IPS-18a (cell line): ENCODE measurements around the gene RPL10A.
"Not testable (repeated sequence)": the region's sequence is repeated elsewhere in the genome, so short reads cannot be mapped to it uniquely, and the experiment has no call there.

Experiments
- H3K27ac ChIP-seq: one replicate; pipeline ENCODE4 v1.5.1; 2013; ENCODE audit warnings: low read length
- H3K27me3 ChIP-seq: one replicate; pipeline ENCODE4 v1.6.1; 2013; ENCODE audit warnings: mild to moderate bottlenecking, low read length; ENCODE audit not compliant: control insufficient read depth, insufficient read depth
- H3K36me3 ChIP-seq: one replicate; pipeline ENCODE4 v1.6.1; 2013; ENCODE audit warnings: low read depth, low read length; ENCODE audit not compliant: control insufficient read depth
- H3K4me1 ChIP-seq: one replicate; pipeline ENCODE4 v1.6.1; 2013; ENCODE audit warnings: low read depth, low read length; ENCODE audit not compliant: control insufficient read depth
- H3K4me3 ChIP-seq: one replicate; pipeline ENCODE4 v1.5.1; 2013; ENCODE audit warnings: low read length
- H3K9ac ChIP-seq: one replicate; pipeline ENCODE4 v1.6.1; 2013; ENCODE audit warnings: mild to moderate bottlenecking, low read length, moderate library complexity
- H3K9me3 ChIP-seq: one replicate; pipeline ENCODE4 v1.6.1; 2013; ENCODE audit warnings: low read depth, low read length; ENCODE audit not compliant: control insufficient read depth

The RPL10A gene

DNA sequence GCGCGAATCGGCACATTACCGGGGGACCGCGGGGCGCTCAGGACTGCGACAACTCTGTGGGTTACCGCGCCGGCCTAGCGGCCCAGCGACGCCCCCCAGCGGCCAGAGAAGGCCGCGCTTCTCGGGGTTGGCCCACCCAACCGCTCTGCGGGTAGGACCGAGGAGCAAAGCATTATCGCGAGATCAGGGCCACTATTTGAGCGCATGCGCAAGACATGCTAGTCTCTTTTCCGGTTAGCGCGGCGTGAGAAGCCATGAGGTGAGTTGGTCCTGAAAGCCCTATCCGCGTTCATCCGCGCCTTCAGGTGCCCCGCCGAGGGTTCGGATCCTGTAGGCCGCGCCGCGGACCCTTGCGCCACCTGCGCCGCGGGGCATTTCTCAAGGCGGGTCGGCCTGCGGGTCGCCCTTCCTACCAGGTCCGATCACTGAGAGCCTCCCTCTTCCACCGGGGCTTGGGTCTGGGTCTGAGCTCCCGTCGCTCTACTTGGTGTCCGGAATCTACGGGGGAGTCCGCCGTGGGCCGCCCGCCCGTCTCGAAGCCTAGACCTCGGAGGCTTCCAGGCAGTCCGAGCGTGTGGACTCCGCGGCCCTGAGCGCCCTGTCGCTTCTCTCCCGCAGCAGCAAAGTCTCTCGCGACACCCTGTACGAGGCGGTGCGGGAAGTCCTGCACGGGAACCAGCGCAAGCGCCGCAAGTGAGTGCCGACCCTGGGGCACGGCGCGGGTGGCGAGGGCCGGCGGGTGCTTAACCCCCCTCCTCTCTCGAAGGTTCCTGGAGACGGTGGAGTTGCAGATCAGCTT is at the start of gene RPL10A:
Gene RPL10A (plus strand): TSS at position 221 of the 799 bp plus-strand sequence. CDS start 34 bp downstream, at position 255.
- peaks cover 17% of the 10 kb centered on the region for H3K4me1 ChIP-seq
- H3K4me3 ChIP-seq = peak within 1 kb of the TSS; percentile 96
- H3K27me3 ChIP-seq = peaks cover 7% of the 10 kb centered on the region
- peaks cover 43% of the 10 kb centered on the region for H3K36me3 ChIP-seq
- peak within 1 kb of the TSS; percentile 99 for H3K9ac ChIP-seq
- H3K27ac ChIP-seq = peak within 1 kb of the TSS; percentile 93
- no peaks in the 10 kb centered on the region for H3K9me3 ChIP-seq

DNA sequence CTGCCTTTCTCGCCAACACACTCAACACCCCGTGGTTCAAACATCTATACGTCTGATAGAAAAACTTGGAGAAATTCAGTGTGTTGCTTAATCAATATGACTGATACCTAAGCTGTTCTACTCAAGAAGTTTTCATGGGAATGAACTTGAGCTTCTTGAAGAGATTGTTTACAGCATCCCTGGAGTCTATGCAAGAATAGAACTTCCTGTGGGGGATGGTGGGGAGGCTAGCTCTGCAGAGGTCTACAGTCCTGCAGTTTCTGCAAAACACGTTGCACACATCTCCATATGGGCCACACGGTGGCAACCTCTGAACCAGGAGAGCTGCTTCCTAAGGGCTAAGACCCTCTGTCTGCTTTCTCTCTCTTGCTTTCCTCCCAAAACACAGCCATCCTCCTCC is 48.8 kb upstream of the RPL10A start:
- H3K4me1 ChIP-seq = peaks cover 6% of the 10 kb centered on the region
- no peaks in the 10 kb centered on the region for H3K36me3 ChIP-seq
- no peak overlapping the region for H3K27ac ChIP-seq
- no peaks in the 10 kb centered on the region for H3K27me3 ChIP-seq
- no peaks in the 10 kb centered on the region for H3K9me3 ChIP-seq
- no peak overlapping the region for H3K9ac ChIP-seq
- H3K4me3 ChIP-seq = no peak overlapping the region

DNA sequence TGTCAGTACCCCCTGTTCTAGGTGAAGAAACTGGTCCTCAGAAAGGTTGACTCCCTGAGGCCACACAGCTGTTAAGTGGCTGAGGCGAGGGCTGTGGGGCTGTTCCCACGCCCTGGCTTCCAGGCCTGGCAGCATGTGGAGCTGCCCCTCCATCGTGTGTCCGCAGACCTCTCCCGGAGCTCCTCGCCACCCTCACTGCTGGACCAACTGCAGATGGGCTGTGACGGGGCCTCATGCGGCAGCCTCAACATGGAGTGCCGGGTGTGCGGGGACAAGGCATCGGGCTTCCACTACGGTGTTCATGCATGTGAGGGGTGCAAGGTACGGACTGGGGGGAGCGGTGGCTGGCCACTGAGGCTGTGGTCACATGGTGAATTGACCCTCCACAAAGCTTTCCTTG is 48.2 kb upstream of the RPL10A start:
- H3K36me3 ChIP-seq = no peaks in the 10 kb centered on the region
- H3K27me3 ChIP-seq = no peaks in the 10 kb centered on the region
- H3K9ac ChIP-seq = no peak overlapping the region
- H3K27ac ChIP-seq = no peak overlapping the region
- no peaks in the 10 kb centered on the region for H3K9me3 ChIP-seq
- peaks cover 5% of the 10 kb centered on the region for H3K4me1 ChIP-seq
- no peak overlapping the region for H3K4me3 ChIP-seq

DNA sequence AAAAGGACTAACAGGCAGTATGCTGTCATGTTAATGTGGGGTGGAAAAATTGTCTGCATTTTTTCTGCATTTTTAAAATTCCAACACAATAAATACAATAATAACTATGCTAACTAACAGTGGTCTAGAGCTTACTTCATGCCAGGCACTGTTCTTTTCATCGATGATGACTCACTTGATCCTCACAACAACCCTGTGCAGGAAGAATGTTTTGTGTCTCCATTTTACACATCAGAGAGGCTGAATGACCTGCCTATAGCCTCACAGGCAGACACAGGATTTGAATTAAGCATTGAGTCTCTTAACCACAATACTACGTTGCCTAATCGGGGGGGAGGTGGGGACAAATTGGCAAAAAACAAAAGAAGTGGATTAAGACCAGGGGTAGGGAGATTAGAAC is 42.9 kb upstream of the RPL10A start:
- no peak overlapping the region for H3K9ac ChIP-seq
- H3K4me3 ChIP-seq = no peak overlapping the region
- H3K36me3 ChIP-seq = no peaks in the 10 kb centered on the region
- H3K9me3 ChIP-seq = peaks cover 9% of the 10 kb centered on the region
- H3K27ac ChIP-seq = no peak overlapping the region
- peaks cover 15% of the 10 kb centered on the region for H3K4me1 ChIP-seq
- no peaks in the 10 kb centered on the region for H3K27me3 ChIP-seq

DNA sequence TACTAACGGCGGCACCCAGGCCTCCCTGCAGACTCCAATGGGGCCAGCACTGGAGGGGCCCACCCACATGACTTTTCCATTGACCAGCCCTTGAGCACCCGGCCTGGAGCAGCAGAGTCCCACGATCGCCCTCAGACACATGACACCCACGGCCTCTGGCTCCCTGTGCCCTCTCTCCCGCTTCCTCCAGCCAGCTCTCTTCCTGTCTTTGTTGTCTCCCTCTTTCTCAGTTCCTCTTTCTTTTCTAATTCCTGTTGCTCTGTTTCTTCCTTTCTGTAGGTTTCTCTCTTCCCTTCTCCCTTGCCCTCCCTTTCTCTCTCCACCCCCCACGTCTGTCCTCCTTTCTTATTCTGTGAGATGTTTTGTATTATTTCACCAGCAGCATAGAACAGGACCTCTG is 42.1 kb upstream of the RPL10A start:
- Histone ChIP-seq H3K36me3 (no peaks in the 10 kb centered on the region), H3K9me3 (peaks cover 9% of the 10 kb centered on the region), H3K27me3 (no peaks in the 10 kb centered on the region), H3K27ac (no peak overlapping the region), H3K4me3 (no peak overlapping the region), H3K4me1 (peaks cover 15% of the 10 kb centered on the region), H3K9ac (no peak overlapping the region)

DNA sequence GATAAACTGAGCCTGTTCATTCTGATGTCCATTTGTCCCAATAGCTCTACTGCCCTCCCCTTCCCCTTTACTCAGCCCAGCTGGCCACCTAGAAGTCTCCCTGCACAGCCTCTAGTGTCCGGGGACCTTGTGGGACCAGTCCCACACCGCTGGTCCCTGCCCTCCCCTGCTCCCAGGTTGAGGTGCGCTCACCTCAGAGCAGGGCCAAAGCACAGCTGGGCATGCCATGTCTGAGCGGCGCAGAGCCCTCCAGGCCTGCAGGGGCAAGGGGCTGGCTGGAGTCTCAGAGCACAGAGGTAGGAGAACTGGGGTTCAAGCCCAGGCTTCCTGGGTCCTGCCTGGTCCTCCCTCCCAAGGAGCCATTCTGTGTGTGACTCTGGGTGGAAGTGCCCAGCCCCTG is 40.8 kb upstream of the RPL10A start:
- H3K4me1 ChIP-seq = peaks cover 15% of the 10 kb centered on the region
- peaks cover 9% of the 10 kb centered on the region for H3K9me3 ChIP-seq
- H3K27ac ChIP-seq = no peak overlapping the region
- no peaks in the 10 kb centered on the region for H3K36me3 ChIP-seq
- H3K4me3 ChIP-seq = no peak overlapping the region
- H3K9ac ChIP-seq = no peak overlapping the region
- no peaks in the 10 kb centered on the region for H3K27me3 ChIP-seq

DNA sequence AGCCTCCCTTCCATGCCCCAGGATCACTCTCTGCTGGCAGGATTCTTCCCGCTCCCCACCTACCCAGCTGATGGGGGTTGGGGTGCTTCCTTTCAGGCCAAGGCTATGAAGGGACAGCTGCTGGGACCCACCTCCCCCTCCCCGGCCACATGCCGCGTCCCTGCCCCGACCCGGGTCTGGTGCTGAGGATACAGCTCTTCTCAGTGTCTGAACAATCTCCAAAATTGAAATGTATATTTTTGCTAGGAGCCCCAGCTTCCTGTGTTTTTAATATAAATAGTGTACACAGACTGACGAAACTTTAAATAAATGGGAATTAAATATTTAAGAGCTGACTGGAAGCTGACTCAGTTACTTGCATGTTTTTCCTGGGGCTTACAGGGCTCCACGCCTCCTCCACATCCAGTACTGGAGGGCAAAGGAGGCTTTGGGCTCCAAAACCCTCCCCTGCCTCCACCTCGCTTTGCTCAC is 40.3 kb upstream of the RPL10A start:
- H3K9me3 ChIP-seq = peaks cover 9% of the 10 kb centered on the region
- H3K27ac ChIP-seq = no peak overlapping the region
- H3K36me3 ChIP-seq = no peaks in the 10 kb centered on the region
- H3K4me3 ChIP-seq = no peak overlapping the region
- peaks cover 15% of the 10 kb centered on the region for H3K4me1 ChIP-seq
- H3K27me3 ChIP-seq = no peaks in the 10 kb centered on the region
- no peak overlapping the region for H3K9ac ChIP-seq

DNA sequence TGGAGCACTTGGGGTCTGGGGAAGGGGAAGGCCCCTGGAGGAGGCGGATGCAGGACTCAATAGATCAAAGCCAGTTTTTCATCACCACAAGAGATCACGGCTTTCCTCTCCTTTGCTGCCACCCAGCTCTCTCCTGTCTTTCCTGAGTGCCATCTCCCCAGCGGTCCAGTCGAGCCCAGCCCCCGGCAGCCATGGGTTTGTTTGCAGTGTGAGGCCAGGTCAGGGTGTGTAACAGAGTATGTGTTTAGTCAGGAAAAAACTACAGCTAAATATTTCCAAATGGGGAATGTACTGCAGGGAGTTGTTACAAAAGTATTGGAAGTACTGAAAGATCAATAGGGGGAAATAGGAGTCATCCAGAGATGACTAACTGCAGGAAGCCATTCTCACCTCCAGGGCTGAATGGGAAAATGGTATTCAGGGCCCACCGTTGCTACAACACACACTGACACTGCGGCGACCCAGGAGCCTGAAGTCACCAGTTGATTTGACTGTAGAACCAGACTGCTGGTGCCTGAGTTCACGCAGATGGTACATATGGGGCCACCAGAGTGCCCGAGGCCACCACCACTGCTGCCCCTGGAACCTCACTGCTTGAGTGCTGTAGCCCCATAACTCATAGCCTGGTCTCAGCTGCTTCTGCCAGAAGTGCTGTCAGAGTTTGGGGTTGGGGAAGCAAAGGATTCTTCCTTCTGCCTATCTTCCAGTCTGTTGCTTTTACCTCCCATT is 39.6 kb upstream of the RPL10A start:
- Histone ChIP-seq H3K9me3 (peaks cover 9% of the 10 kb centered on the region), H3K9ac (no peak overlapping the region), H3K27ac (no peak overlapping the region), H3K27me3 (no peaks in the 10 kb centered on the region), H3K4me3 (no peak overlapping the region), H3K36me3 (no peaks in the 10 kb centered on the region), H3K4me1 (peaks cover 15% of the 10 kb centered on the region)

DNA sequence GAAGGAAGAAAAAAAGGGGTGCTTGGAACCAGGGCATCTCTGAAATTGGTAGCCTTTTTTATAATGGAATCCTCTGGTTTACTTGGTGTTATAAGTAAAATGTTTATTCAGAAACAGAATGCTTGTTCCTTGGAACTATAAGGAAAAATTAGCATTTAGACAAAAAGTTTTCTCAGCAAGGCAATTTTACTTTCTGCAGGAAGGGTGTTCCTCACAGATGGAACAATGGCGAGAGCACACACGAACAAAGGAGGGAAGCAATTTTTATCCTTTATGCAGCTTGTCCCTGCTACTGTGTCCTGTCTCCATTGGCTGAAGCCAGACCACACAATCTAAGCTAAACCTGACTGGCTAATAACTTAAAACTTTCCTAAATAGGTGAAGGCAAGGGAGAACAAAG is 38.7 kb upstream of the RPL10A start:
- Histone ChIP-seq H3K9ac (no peak overlapping the region), H3K36me3 (no peaks in the 10 kb centered on the region), H3K27ac (no peak overlapping the region), H3K9me3 (peaks cover 9% of the 10 kb centered on the region), H3K4me1 (peaks cover 15% of the 10 kb centered on the region), H3K4me3 (no peak overlapping the region), H3K27me3 (no peaks in the 10 kb centered on the region)

DNA sequence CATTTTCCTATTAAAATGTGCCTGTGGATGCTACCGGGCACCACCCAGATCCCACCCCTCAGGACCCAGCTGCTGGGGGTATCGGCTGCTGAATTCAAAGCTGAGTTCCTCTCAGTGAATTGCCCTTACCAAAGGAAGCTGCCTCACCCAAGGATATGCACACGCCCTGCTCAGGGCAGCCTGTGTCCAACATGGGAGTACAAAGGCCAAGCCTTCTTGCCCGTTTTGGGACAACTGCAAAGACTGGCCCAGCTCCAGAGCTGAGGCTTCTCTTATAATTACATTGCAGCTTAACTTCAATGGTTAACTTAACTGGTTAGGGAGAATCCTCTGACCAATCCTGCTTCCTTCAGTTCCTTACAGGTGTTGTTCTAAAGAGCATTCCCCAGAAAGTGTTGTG is 35.9 kb upstream of the RPL10A start:
- Histone ChIP-seq H3K4me3 (no peak overlapping the region), H3K9ac (no peak overlapping the region), H3K27ac (no peak overlapping the region), H3K36me3 (no peaks in the 10 kb centered on the region), H3K4me1 (peaks cover 13% of the 10 kb centered on the region), H3K9me3 (peaks cover 9% of the 10 kb centered on the region), H3K27me3 (no peaks in the 10 kb centered on the region)

DNA sequence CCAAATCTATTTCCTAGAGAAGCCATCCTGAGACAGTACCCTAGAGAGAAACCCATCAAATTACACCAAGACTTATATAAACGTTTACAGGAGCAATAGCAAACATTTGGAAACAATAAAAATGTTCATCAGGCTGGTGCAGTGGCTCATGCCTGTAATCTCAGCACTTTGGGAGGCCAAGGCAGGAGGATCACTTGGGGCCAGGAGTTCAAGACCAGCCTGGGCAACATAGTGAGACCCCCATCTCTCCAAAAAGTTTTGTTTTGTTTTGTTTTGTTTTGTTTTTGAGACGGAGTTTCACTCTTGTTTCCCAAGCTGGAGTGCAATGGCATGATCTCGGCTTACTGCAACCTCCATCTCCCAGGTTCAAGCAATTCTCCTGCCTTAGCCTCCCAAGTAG is 35.5 kb upstream of the RPL10A start:
- not testable (repeated sequence) for H3K9ac ChIP-seq, H3K27ac ChIP-seq, H3K9me3 ChIP-seq, H3K4me1 ChIP-seq, H3K36me3 ChIP-seq, H3K4me3 ChIP-seq, H3K27me3 ChIP-seq
